HEK293 (cell line): Measurements from ENCODE around the gene RCOR3.
"Not testable (repeated sequence)": the region's sequence is repeated elsewhere in the genome, so short reads cannot be mapped to it uniquely, and the experiment has no call there.

Experiments used
- CTCF ChIA-PET: fragments of 350-600 bp; formaldehyde crosslinking; extraction: SDS; loops from one replicate; lab custom pipeline; 2021; ENCODE audit warnings: antibody characterized with exemption; lab: Yijun Ruan, JAX
- POLR2A ChIA-PET: fragments of 300-600 bp; formaldehyde crosslinking; extraction: SDS; loops from one replicate; lab custom pipeline; 2020; ENCODE audit warnings: antibody characterized with exemption, inconsistent platforms; lab: Yijun Ruan, JAX
- H3K27ac ChIP-seq: fragments of 200-500 bp; sonication (Bioruptor generic); 2 replicates; pipeline ENCODE4 v1.5.1; 2014; ENCODE audit warnings: low read depth, low read length, control low read depth, inconsistent platforms; ENCODE audit errors: extremely low read depth
- H3K36me3 ChIP-seq, 2 experiments: fragments of 200-500 bp in 1 of 2; sonication (Bioruptor generic) in 1 of 2; 1 replicate in 1 of 2; 2 replicates in 1 of 2; pipeline ENCODE4 v1.5.1; 2014 to 2017; ENCODE audit warnings: inconsistent platforms in 2 of 2, low read length in 2 of 2; ENCODE audit not compliant: control insufficient read depth in 2 of 2, insufficient read depth in 1 of 2
- H3K4me1 ChIP-seq: fragments of 200-500 bp; sonication (Bioruptor generic); 2 replicates; pipeline ENCODE4 v1.5.1; 2014; ENCODE audit warnings: mild to moderate bottlenecking, low read length, inconsistent platforms; ENCODE audit not compliant: control insufficient read depth, insufficient read depth
- H3K4me3 ChIP-seq: 2 replicates; pipeline ENCODE4 v1.5.1; 2011; ENCODE audit warnings: low read depth, mild to moderate bottlenecking, control low read depth, low read length, moderate library complexity
- H3K9me3 ChIP-seq: fragments of 200-500 bp; sonication (Bioruptor generic); 2 replicates; pipeline ENCODE4 v1.5.1; 2014; ENCODE audit warnings: low read depth, low read length, inconsistent platforms; ENCODE audit not compliant: control insufficient read depth, insufficient read depth
- PRDM1 ChIP-seq: fragments of 450-650 bp; formaldehyde crosslinking; IDR thresholded peaks from 2 replicates; pipeline ENCODE4; 2016; ENCODE audit warnings: missing biosample characterization, missing genetic modification characterization
- PRDM2 ChIP-seq: fragments of 450-650 bp; formaldehyde crosslinking; IDR thresholded peaks from 2 replicates; pipeline ENCODE4 v1.5.1; 2016; ENCODE audit warnings: missing biosample characterization, missing genetic modification characterization, borderline replicate concordance
- SP7 ChIP-seq: fragments of 450-650 bp; formaldehyde crosslinking; IDR thresholded peaks from 2 replicates; pipeline ENCODE4 v1.5.1; 2016; ENCODE audit warnings: missing biosample characterization, missing genetic modification characterization
- ZBTB7A ChIP-seq: fragments of 450-650 bp; formaldehyde crosslinking; IDR thresholded peaks from 2 replicates; pipeline ENCODE4 v1.5.1; 2016; ENCODE audit warnings: low read depth, missing biosample characterization, missing genetic modification characterization
- ZNF112 ChIP-seq: fragments of 450-650 bp; formaldehyde crosslinking; IDR thresholded peaks from 2 replicates; pipeline ENCODE4 v1.5.0; 2017; ENCODE audit warnings: missing biosample characterization, missing genetic modification characterization
- ZNF138 ChIP-seq: fragments of 450-650 bp; formaldehyde crosslinking; IDR thresholded peaks from 2 replicates; pipeline ENCODE4 v1.5.1; 2016; ENCODE audit warnings: missing biosample characterization, missing genetic modification characterization, borderline replicate concordance
- ZNF366 ChIP-seq: fragments of 450-650 bp; formaldehyde crosslinking; conservative IDR thresholded peaks from 2 replicates; pipeline ENCODE4 v1.5.1; 2016; ENCODE audit warnings: missing biosample characterization, missing genetic modification characterization
- ZNF423 ChIP-seq: fragments of 450-650 bp; formaldehyde crosslinking; IDR thresholded peaks from 2 replicates; pipeline ENCODE4 v1.5.1; 2016; ENCODE audit warnings: missing biosample characterization, missing genetic modification characterization
- ZNF473 ChIP-seq: fragments of 450-650 bp; formaldehyde crosslinking; IDR thresholded peaks from 2 replicates; pipeline ENCODE4 v1.5.1; 2017; ENCODE audit warnings: missing biosample characterization, missing genetic modification characterization
- ZNF785 ChIP-seq: fragments of 450-650 bp; formaldehyde crosslinking; IDR thresholded peaks from 2 replicates; pipeline ENCODE4 v1.5.1; 2016; ENCODE audit warnings: missing biosample characterization, missing genetic modification characterization
- TF ChIP-seq, protein P1 (sequence below): sonication (generic); formaldehyde crosslinking; IDR thresholded peaks from 2 replicates; pipeline ENCODE4 v1.8.1; 2022; ENCODE audit warnings: mild to moderate bottlenecking, moderate library complexity, missing genetic modification reagents

RCOR3 gene

GRCh38 chr1:211215577-211215976 lies 43.6 kb upstream of the RCOR3 start:
- CTCF ChIA-PET, result interaction anchor here (0.6 kb wide), 1 partner anchor 679 kb away, joined by 3 read pairs; no protein-coding TSS in a partner anchor
- H3K27ac ChIP-seq, result no peak overlapping the region
- no peaks in the 10 kb centered on the region for H3K36me3 ChIP-seq
- H3K9me3 ChIP-seq, result no peaks in the 10 kb centered on the region
- TF ChIP-seq SP7 (no peak), PRDM1 (tag by site-specific recombination) (peak; percentile 87), ZNF366 (peak; percentile 65)
- POLR2A ChIA-PET, result no interaction called here
- no peaks in the 10 kb centered on the region for H3K4me1 ChIP-seq
- no peak overlapping the region for H3K4me3 ChIP-seq

DNA sequence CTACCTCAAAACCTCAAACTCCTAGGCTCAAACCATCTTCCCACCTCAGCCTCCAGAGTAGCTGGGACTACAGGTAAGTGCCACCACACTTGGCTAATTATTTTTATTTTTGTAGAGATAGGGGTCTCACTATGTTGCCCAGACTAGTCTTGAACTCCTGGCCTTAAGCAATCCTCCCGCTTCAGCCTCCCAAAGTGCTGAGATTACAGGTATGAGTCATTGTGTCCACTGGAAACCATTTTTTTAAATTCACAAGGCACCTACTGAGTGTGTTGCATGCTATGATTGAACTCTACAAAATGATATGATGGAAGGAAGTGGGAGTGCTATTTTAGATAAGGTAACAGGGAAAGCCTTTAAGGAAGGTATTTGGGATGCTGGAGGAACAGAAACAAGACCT lies 41.8 kb upstream of the RCOR3 start:
- POLR2A ChIA-PET, result no interaction called here

DNA sequence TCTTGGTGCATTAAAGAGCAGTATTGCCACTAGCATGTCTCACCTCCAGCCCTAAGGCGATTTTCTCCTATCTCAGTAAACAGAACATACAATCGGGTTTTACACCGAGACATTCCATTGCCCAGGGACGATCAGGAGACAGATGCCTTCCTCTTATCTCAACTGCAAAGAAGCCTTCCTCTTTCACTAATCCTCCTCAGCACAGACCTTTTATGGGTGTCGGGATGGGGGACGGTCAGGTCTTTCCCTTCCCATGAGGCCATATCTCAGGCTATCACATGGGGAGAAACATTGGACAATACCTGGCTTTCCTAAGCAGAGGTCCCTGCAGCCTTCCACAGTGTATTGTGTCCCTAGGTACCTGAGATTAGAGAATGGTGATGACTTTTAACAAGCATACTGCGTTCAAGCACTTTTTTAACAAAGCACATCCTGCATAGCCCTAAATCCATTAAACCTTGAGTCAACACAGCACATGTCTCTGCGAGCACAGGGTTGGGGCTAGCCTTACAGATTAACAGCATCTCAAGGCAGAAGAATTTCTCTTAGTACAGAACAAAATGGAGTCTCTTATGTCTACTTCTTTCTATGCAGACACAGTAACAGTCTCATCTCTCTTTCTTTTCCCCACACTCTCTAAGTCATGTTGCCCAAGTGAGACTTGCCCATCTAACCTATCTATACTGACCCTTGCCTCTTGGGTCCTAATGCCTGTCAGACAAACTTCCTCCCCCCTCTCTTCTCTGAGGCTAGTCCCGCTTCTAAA lies 36.5 kb upstream of the RCOR3 start:
- H3K4me1 ChIP-seq, H3K9me3 ChIP-seq, POLR2A ChIA-PET, CTCF ChIA-PET, H3K27ac ChIP-seq, H3K36me3 ChIP-seq, H3K4me3 ChIP-seq: not testable (repeated sequence)

More for the DNA sequence above, 41.8 kb upstream of the RCOR3 start:
- Histone ChIP-seq H3K27ac (no peak overlapping the region), H3K36me3 (no peaks in the 10 kb centered on the region), H3K4me3 (no peak overlapping the region), H3K9me3 (no peaks in the 10 kb centered on the region), H3K4me1 (no peaks in the 10 kb centered on the region)
- CTCF ChIA-PET, result no interaction called here
- TF ChIP-seq ZNF112 (tag by site-specific recombination) (no peak), ZNF473 (tag by site-specific recombination) (no peak), ZBTB7A (tag by site-specific recombination) (no peak), ZNF138 (tag by site-specific recombination) (no peak), ZNF423 (no peak), PRDM2 (tag by site-specific recombination) (no peak), ZNF785 (tag by site-specific recombination) (no peak)
- TF ChIP-seq, protein P1, sequence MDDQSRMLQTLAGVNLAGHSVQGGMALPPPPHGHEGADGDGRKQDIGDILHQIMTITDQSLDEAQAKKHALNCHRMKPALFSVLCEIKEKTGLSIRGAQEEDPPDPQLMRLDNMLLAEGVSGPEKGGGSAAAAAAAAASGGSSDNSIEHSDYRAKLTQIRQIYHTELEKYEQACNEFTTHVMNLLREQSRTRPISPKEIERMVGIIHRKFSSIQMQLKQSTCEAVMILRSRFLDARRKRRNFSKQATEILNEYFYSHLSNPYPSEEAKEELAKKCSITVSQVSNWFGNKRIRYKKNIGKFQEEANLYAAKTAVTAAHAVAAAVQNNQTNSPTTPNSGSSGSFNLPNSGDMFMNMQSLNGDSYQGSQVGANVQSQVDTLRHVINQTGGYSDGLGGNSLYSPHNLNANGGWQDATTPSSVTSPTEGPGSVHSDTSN (CRISPR knock-in tag), result no peak

GRCh38 chr1:211228573-211229364 lies 30.4 kb upstream of the RCOR3 start:
- H3K36me3 ChIP-seq, H3K4me3 ChIP-seq, CTCF ChIA-PET, H3K9me3 ChIP-seq, H3K27ac ChIP-seq, H3K4me1 ChIP-seq, POLR2A ChIA-PET: not testable (repeated sequence)
